Karpas-422 (cell line): ENCODE data around the gene OSGIN1. TPM values are rescaled to one million over a fixed set of nuclear protein-coding genes. Genes with fewer than 3 reads are reported as not detected.

ENCODE experiments used
- DNase-seq: peaks from one replicate; pipeline ENCODE4 v3.0.0-alpha.2; 2015
- H2AFZ ChIP-seq: fragments of 200-600 bp; sonication (generic); 2 replicates; pipeline ENCODE4 v1.6.1; 2014; ENCODE audit warnings: antibody characterized with exemption, low read length, mixed read lengths
- H3K27ac ChIP-seq: fragments of 200-600 bp; sonication (generic); 2 replicates; pipeline ENCODE4 v1.5.1; 2014; ENCODE audit warnings: mild to moderate bottlenecking, low read length, moderate library complexity
- H3K27me3 ChIP-seq: fragments of 200-600 bp; sonication (generic); 2 replicates; pipeline ENCODE4 v1.6.1; 2014; ENCODE audit warnings: low read length, mixed read lengths
- H3K36me3 ChIP-seq: fragments of 200-600 bp; sonication (generic); 2 replicates; pipeline ENCODE4 v1.6.1; 2014; ENCODE audit warnings: low read length, mixed read lengths; ENCODE audit not compliant: insufficient read depth
- H3K4me1 ChIP-seq: fragments of 200-600 bp; sonication (generic); 2 replicates; pipeline ENCODE4 v1.6.1; 2014; ENCODE audit warnings: mild to moderate bottlenecking, low read length, mixed read lengths
- H3K4me2 ChIP-seq: fragments of 200-600 bp; sonication (generic); 2 replicates; pipeline ENCODE4 v1.6.1; 2014; ENCODE audit warnings: low read length, low read depth, mild to moderate bottlenecking; ENCODE audit not compliant: poor library complexity, severe bottlenecking
- H3K4me3 ChIP-seq: fragments of 200-600 bp; sonication (generic); 2 replicates; pipeline ENCODE4 v1.5.1; 2014; ENCODE audit warnings: mild to moderate bottlenecking, antibody characterized with exemption, low read length, mixed read lengths
- H3K79me2 ChIP-seq: fragments of 200-600 bp; sonication (generic); 2 replicates; pipeline ENCODE4 v1.6.1; 2014; ENCODE audit warnings: mild to moderate bottlenecking, low read length, mixed read lengths
- H3K9ac ChIP-seq: fragments of 200-600 bp; sonication (generic); 2 replicates; pipeline ENCODE4 v1.6.0; 2014; ENCODE audit warnings: low read length
- H3K9me2 ChIP-seq: fragments of 200-600 bp; sonication (generic), shearing (Covaris generic); replicated peaks from 2 replicates; pipeline ENCODE4 v1.6.0; 2014; ENCODE audit warnings: mild to moderate bottlenecking, low read length, moderate library complexity; ENCODE audit not compliant: insufficient read depth
- H3K9me3 ChIP-seq: fragments of 300-700, 200-600 bp; sonication (generic); 2 replicates; pipeline ENCODE4 v1.6.1; 2014; ENCODE audit warnings: low read length, mixed read lengths
- H4K20me1 ChIP-seq: fragments of 200-600 bp; sonication (generic); 2 replicates; pipeline ENCODE4 v1.6.1; 2014; ENCODE audit warnings: mild to moderate bottlenecking, antibody characterized with exemption, low read length, low read depth; ENCODE audit not compliant: insufficient read depth
- total RNA-seq: library from RNA; depleted of rRNA; stranded (reverse); fragments of >200 nt; shearing (Covaris generic); gene quantifications from 2 replicates; pipeline ENCODE4 v1.2.3, GENCODE V29; 2014; ENCODE audit warnings: low replicate concordance; rRNA removed

The OSGIN1 gene
- total RNA-seq, 1 experiment from 2014 or later, result not detected

DNA sequence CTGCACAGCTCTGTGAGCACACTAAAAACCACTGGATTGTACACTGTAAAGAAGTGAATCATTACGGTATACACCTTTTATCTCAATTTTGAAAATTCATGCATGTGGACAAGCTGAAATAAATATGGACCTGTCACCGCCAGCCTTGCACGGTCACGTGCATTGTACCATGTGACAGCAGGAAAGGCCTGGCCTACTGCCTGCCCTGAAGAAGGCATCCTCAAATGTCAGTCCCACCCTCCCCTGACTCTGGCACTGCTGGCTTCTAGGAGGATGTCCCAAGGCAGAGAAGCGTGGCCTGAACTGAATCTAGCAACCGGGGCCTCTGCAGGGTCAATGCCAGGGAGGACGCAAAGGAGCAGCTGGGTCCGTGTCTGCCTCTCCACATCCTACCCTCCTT, 54.9 kb downstream of the OSGIN1 start:
- Histone ChIP-seq H2AFZ (no peak overlapping the region), H3K9ac (no peak overlapping the region), H3K4me1 (no peaks in the 10 kb centered on the region), H3K79me2 (no peaks in the 10 kb centered on the region), H3K9me2 (no peaks in the 10 kb centered on the region), H3K27ac (no peak overlapping the region), H4K20me1 (no peaks in the 10 kb centered on the region; the same call in 1 of the 2 replicates), H3K4me2 (no peak overlapping the region), H3K4me3 (no peak overlapping the region), H3K9me3 (no peaks in the 10 kb centered on the region), H3K36me3 (no peaks in the 10 kb centered on the region), H3K27me3 (no peaks in the 10 kb centered on the region)
- no peak for DNase-seq

DNA sequence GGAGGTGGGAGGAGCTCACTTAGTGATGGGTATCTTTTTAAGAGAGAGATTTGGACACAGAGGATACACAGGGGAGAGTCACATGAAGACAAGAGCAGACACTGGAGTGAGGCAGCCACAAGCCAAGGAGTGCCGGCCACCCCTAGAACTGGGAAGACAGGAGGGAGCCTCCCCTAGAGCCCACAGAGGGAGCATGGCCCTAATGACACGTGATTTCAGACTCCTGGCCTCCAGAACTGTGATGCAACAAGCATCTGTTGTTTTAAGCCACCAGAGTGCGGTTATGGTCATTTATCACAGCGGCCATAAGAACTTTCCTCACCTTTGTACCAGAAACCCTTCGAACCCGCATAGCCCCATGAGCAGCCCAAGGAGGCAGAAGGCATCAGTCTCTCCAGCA, 56.2 kb downstream of the OSGIN1 start:
- no peak overlapping the region for H2AFZ ChIP-seq
- H3K4me1 ChIP-seq, result no peaks in the 10 kb centered on the region
- H3K36me3 ChIP-seq, result no peaks in the 10 kb centered on the region
- H3K79me2 ChIP-seq, result no peaks in the 10 kb centered on the region
- H3K9me3 ChIP-seq, result no peaks in the 10 kb centered on the region
- H3K9ac ChIP-seq, result no peak overlapping the region
- no peak for DNase-seq
- no peak overlapping the region for H3K4me2 ChIP-seq
- H3K27ac ChIP-seq, result no peak overlapping the region
- H3K9me2 ChIP-seq, result no peaks in the 10 kb centered on the region
- H3K4me3 ChIP-seq, result no peak overlapping the region
- no peaks in the 10 kb centered on the region; the same call in 1 of the 2 replicates for H4K20me1 ChIP-seq
- H3K27me3 ChIP-seq, result no peaks in the 10 kb centered on the region

DNA sequence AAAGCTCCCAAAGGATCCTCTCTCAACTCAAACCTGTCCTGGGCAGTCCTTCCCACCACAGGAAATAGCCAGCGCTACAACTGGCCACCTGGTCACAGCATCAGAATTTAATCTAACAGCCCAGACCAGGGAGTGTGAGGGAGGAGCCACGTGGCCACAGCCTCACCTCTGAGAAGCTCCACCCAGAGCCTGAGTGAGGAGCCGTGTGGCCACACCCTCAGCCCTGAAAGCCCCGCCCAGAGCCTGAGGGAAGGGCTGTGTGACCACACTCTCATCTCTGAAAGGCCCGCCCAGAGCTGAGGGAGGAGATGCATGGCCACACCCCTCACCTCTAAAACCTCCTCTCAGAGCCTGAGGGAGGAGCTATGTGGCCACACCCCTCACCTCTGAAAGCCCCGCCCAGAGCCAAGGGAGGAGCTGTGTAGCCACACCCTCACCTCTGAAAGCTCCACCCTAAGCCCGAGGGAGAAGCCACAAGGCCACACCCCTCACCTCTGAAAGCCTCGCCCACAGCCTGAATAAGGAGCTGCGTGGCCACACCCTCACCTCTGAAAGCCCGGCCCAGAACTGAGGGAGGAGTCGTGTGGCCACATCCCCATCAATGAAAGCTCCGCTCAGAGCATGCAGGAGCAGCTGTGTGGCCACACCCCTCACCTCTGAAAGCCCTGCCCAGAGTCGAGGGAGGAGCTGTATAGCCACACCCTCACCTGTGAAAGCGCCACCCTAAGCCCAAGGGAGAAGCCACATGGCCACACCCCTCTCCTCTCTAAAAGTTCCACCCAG, 60.9 kb downstream of the OSGIN1 start:
- H3K4me1 ChIP-seq, result peaks cover 6% of the 10 kb centered on the region; the same call in 1 of the 2 replicates
- H3K4me2 ChIP-seq, result no peak overlapping the region
- peak; percentile 99 for DNase-seq
- no peaks in the 10 kb centered on the region for H3K9me2 ChIP-seq
- no peak overlapping the region for H3K9ac ChIP-seq
- no peaks in the 10 kb centered on the region for H3K36me3 ChIP-seq
- H3K4me3 ChIP-seq, result no peak overlapping the region
- no peaks in the 10 kb centered on the region for H4K20me1 ChIP-seq
- no peak overlapping the region for H2AFZ ChIP-seq
- no peaks in the 10 kb centered on the region for H3K79me2 ChIP-seq
- H3K27me3 ChIP-seq, result no peaks in the 10 kb centered on the region
- no peak overlapping the region for H3K27ac ChIP-seq
- H3K9me3 ChIP-seq, result no peaks in the 10 kb centered on the region

DNA sequence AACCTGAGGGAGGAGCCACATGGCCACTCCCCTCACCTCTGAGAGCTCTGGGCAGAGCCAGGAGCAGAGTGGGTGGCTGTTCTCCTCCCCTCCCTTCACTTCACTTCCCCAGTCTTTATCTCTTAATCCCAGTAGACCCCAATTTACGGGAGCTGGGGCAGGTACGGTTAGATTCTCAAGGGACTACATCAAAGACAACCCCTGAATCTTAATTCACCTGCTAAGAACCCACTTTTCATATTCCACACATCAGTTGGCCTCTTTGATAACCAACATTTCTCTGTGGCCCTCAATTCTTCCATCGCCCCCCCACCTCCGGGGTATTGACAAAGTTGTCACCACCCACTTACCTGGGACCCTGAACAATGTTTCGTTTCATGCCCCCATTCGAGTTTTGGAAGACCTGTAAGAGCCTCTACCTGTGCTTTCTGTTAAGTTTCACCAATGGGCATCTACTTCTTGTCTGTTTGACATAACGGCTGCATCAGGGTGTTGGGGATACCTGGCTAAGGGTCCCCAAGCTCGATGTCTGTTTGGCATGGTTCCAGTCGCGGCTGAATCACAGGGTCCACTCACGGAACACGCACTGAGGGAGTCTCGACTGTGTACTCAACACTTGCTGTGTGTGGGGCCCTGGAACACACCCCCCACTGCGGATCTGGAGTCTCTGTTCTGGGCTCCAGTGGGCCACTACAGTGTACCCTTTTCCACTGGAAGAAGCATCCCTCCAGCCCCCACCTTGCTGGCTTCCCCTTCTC, 61.7 kb downstream of the OSGIN1 start:
- Histone ChIP-seq H2AFZ (no peak overlapping the region), H3K9ac (no peak overlapping the region), H3K9me2 (no peaks in the 10 kb centered on the region), H3K4me3 (no peak overlapping the region), H3K36me3 (no peaks in the 10 kb centered on the region), H3K4me1 (peaks cover 6% of the 10 kb centered on the region; the same call in 1 of the 2 replicates), H4K20me1 (no peaks in the 10 kb centered on the region), H3K79me2 (no peaks in the 10 kb centered on the region), H3K9me3 (no peaks in the 10 kb centered on the region), H3K4me2 (peak overlapping the region; percentile 16), H3K27me3 (no peaks in the 10 kb centered on the region), H3K27ac (no peak overlapping the region)
- DNase-seq, result no peak

DNA sequence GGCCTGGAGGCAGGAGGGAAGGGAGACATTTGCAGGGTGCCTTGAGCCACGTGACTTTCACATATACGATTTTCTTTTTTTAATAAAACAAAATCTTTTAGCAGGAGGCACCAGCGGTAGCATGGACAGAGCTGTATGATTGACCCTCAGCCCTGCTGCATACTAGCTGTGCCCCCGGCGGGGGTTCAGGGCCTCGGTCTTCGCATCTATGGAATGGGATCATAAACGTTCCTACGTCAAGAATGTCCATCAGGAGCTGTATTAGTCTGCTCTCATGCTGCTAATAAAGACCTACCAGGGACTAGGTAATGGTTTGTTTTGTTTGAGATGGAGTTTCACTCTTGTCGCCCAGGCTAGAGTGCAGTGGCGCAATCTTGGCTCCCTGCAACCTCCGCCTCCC, 62.4 kb downstream of the OSGIN1 start:
- Histone ChIP-seq H3K79me2 (no peaks in the 10 kb centered on the region), H4K20me1 (no peaks in the 10 kb centered on the region), H3K36me3 (no peaks in the 10 kb centered on the region), H3K4me1 (peaks cover 6% of the 10 kb centered on the region; the same call in 1 of the 2 replicates), H3K27me3 (no peaks in the 10 kb centered on the region), H3K9me2 (no peaks in the 10 kb centered on the region), H3K9ac (no peak overlapping the region), H3K4me3 (no peak overlapping the region), H3K4me2 (no peak overlapping the region), H2AFZ (no peak overlapping the region), H3K9me3 (no peaks in the 10 kb centered on the region), H3K27ac (no peak overlapping the region)
- DNase-seq, result no peak

Other genes starting within 250 kb of the OSGIN1 start
- gene HSBP1, start 145.3 kb upstream of the OSGIN1 start, total RNA-seq, result 74.8 and 126 TPM in 2 replicates
- gene MLYCD, start 54.1 kb upstream of the OSGIN1 start, total RNA-seq, result 4.7 and 6.8 TPM in 2 replicates
- not detected in 2 replicates for gene NECAB2, start 15.0 kb downstream of the OSGIN1 start, total RNA-seq
- not detected in 2 replicates for gene SLC38A8, start 89.6 kb downstream of the OSGIN1 start, total RNA-seq
- 80.9 and 94.7 TPM in 2 replicates for gene MBTPS1, start 163.7 kb downstream of the OSGIN1 start, total RNA-seq
- 26.0 and 55.2 TPM in 2 replicates for gene HSDL1, start 191.9 kb downstream of the OSGIN1 start, total RNA-seq
- not detected in 2 replicates for gene DNAAF1, start 192.1 kb downstream of the OSGIN1 start, total RNA-seq
- 27.8 and 54.5 TPM in 2 replicates for gene TAF1C, start 233.8 kb downstream of the OSGIN1 start, total RNA-seq
- gene ADAD2, start 237.9 kb downstream of the OSGIN1 start, total RNA-seq, result not detected in 2 replicates